Measurements from ENCODE around the gene PTPN7.

DNA sequence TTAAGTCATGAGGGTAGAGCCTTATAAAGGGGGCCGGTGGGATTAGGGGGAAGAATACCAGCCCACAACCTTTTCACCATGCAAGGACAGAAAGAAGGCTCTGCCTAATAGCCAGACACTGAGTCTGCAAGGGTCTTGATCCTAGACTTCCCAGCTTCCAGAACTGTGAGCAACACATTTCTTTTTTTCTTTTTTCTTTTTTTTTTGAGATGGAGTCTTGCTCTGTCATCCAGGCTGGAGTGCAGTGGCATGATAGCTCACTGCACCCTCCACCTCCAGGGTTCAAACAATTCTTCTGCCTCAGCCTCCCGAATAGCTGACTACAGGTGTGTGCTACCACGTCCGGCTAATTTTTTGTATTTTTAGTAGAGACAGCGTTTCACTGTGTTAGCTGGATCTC is 14.1 kb downstream of the PTPN7 start:
- TF ChIP-seq EZH2 (IDR thresholded peaks at IDR 0.05; ENCODE audit: low read length, unreplicated experiment) (no peak), CTCF (conservative IDR thresholded peaks at IDR 0.05; ENCODE audit: low read depth, low read length) (no peak), EZH2phosphoT487 (IDR thresholded peaks at IDR 0.05; ENCODE audit: borderline replicate concordance, low read length) (no peak)

Measured in PC-3 (cell line).